T-helper 1 cell treated with Interleukin-12 subunit alpha and Interleukin-12 subunit beta and Interleukin-4 antibody, amounts not matched to agents 30 ng/mL and 1 ng/mL, for 36 hours (primary cell): Measurements from ENCODE around the gene MANEAL. TPM values are rescaled to one million over a fixed set of nuclear protein-coding genes. Genes with fewer than 3 reads are reported as not detected.

ENCODE experiments used
- intact Hi-C: fragments of 100-400 bp; cut with micrococcal nuclease; formaldehyde crosslinking; loops from one replicate; pipeline ENCODE4 v1.15.1; 2024
- total RNA-seq: library from RNA; stranded (reverse); gene quantifications from 2 replicates; pipeline ENCODE4 v1.2.3, GENCODE V29; 2022

Gene MANEAL
- total RNA-seq, 1 donor from 2014 or later = 3.7 TPM

- intact Hi-C loops = no loop called here
Measured at GRCh38 chr1:37782491-37782890, 11.2 kb upstream of the MANEAL start.

- intact Hi-C loops = no loop called here
Measured at GRCh38 chr1:37792943-37793686, 532 bp upstream of the MANEAL start.

DNA sequence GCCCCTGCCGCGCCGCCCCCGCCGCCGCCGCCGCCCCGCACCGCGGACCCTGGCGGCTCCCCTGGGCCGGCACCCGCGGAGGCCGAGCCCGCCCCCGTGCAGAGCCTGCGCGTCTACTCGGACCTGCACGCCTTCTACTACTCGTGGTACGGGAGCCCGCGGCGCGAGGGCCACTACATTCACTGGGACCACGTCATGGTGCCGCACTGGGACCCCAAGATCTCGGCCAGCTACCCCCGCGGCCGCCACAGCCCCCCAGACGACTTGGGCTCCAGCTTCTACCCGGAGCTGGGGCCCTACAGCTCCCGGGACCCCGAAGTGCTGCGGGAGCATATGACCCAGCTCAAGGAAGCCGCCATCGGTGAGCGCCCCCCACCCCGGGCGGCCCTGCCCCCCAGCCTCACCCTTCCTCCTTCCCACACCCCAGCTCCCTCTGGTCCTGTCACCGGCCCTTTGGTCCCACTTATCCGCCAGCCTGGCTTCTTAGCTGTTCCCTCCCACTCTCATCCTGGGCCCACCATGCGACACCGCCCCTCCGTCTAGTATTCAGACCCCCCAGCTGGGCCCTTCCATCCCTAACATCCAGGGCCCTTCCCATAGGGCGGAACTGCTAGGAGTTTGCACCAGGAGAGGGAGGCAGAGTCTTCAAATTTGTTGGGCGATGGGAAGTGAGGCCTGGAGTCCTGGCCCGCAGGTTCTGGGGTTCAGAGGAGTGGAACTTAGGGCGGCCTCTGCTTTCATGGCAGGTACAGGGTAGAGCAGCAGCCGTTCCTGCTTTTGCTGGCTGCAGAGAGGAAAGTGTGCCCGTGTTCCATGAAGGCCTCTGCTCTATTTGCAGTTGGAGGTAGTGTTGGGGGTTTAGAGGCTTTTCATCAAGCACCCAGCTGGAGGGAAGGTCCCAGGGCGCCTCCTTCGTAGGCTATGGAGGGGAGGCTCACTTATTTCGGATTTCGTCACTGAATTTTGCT lies 1.0 kb downstream of the MANEAL start:
- intact Hi-C loops = loop anchor here (2.0 kb wide), 1 partner anchor 14 kb away; the partner anchor contains the start of gene YRDC

DNA sequence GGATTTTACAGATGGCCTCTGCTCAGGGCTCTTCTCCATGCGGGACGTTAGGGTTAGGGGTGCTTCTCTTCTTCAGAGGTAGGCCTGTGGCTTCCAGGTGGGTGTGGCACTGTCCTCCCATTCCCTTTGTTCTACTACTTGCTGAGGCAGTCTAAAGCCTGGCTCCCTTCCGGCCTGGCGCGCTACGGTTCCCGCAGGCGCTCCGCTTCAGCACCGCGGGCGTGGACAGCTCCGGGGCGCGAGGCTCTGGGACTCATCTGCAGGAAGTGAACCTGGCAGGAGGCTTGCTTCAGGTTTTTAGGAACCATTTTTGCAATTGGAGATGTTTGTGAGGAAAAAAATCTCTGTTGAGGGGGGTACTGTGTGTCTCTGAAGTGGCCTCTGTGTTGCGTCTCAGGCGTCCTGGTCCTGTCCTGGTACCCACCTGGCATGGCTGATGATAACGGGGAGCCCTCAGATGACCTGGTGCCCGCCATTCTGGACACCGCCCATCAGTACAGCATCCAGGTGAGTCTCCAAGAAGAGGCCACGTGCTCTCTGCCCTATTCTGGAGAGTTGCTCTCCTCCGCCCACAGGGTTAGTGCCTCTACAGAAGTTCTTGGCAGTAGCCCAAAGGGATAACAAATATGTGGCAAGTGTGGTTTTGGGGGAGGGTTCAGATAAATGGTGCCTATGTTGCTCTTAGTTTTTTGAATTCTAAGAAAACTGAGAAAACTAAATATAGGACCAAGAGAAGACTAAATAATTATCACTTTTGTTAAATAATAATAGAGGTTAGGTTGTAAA lies 1.9 kb downstream of the MANEAL start:
- intact Hi-C loops = loop anchor here (2.0 kb wide), 1 partner anchor 13 kb away; the partner anchor contains the start of gene YRDC

- intact Hi-C loops = no loop called here
Measured at GRCh38 chr1:37797750-37798345, 4.2 kb downstream of the MANEAL start.

GRCh38 chr1:37802439-37802838 lies 8.8 kb downstream of the MANEAL start:
- intact Hi-C loops = no loop called here

DNA sequence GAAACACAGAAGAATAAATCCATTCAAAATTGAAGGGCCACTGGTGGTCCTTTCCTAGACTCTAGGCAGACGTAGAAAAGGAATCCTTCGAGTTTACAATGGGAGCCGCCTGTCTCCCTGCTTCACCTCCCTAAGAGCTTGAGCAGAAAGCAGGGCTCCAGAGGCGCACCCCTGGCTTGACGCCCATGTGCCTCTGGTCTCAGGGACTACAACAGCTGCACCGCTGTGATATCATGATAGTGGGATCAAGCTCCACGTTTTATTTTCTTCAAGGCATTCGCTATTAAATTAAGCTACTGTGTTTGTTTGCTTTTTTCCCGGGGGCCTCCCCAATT lies 13.5 kb downstream of the MANEAL start:
- intact Hi-C loops = loop anchor here (1.0 to 5.0 kb wide), 5 partner anchors 52 to 1420 kb away; partner anchors contain the start of genes CDCA8, MTF1, SF3A3 and SNIP1

DNA sequence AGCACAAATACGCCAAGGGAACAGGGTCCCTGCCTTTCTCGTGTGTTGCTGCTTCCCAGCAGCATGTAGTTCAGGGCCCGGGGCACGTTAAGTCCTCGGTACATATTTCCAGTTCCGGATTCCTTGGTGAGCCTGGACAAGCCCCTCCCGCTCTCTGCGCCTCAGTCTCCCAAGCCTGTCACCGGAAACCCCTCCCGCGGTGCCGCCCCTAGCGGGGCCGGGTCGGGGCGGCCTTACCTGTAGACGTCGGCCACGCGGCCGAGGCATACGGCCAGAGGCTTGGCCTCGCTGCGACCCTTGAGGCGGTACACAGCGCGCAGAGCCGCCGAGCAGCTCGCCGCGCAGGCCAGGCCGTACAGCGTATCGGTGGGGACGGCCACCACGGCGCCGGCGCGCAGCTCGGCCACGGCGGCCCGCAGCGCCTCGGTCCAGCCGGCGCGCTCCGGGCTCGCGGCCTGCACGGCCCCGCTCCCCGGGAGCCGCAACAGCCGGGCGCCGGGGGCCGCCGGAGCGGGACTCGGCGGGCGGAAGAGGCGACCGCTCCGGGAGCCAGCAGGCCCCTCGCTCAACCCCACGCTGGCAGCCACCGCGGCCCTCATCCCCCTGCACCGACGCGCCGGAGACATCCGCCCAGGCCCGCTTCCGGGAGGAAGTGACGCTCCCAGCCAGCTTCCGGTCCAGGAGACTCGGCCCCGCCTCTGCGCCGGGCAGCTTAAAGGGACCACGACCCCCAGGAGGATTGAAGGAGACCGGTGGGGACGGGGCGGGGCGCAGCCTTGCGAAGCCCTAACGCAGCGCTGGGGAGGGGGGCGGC lies 14.1 kb downstream of the MANEAL start, which contains the start of the genes C1orf122 and YRDC:
Gene C1orf122, plus strand, starts transcription at position 236 of the 814 bp plus-strand sequence. CDS start 615 bp downstream, outside the sequence.
Gene YRDC, minus strand, starts transcription at position 654 of the 814 bp plus-strand sequence. Its CDS starts 28 bp downstream, at position 626.
- intact Hi-C loops = loop anchor here (1.0 to 5.0 kb wide), 8 partner anchors 13 to 1420 kb away; partner anchors contain the start of genes CDCA8, MTF1, RRAGC and SF3A3

- intact Hi-C loops = loop anchor here (1.0 to 5.0 kb wide), 4 partner anchors 14 to 1421 kb away; partner anchors contain the start of genes RRAGC, STK40 and UTP11
Measured at GRCh38 chr1:37808369-37809319, 15.0 kb downstream of the MANEAL start.

- intact Hi-C loops = loop anchor here (2.0 to 5.0 kb wide), 6 partner anchors 15 to 1423 kb away; partner anchors contain the start of genes GNL2, STK40 and UTP11
Measured at GRCh38 chr1:37809942-37810341, 16.3 kb downstream of the MANEAL start.

DNA sequence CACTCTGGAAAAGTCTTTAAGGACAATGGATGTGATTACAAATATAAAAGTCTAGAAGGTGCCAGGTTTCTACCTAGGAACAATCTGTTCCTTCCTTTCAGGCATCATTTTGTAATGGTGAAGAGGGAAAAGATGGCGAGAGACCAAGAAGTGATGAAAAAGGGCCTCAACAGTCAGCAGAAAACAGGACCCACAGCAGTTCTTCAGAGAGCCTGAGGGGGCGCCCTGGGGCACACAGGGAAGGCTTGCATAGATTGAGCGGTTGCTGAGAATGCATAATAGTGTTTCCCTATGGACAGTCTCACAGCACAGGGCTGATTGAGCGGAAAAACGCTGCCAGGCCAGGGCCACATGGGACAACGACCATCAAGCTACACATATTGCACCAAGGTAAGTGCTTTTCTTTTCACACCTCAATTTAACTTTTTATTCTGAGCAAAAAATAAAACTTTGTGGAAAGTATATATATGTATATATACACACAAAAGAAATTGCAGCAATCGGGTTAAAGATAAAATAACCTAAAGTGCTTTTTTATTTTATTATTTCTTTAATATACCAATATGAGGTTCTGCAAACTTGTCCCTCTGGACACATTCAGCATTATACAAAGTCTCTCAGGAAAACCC lies 17.5 kb downstream of the MANEAL start:
- intact Hi-C loops = loop anchor here (1.0 to 2.0 kb wide), 8 partner anchors 40 to 332 kb away; partner anchors contain the start of genes GNL2, INPP5B and SF3A3

DNA sequence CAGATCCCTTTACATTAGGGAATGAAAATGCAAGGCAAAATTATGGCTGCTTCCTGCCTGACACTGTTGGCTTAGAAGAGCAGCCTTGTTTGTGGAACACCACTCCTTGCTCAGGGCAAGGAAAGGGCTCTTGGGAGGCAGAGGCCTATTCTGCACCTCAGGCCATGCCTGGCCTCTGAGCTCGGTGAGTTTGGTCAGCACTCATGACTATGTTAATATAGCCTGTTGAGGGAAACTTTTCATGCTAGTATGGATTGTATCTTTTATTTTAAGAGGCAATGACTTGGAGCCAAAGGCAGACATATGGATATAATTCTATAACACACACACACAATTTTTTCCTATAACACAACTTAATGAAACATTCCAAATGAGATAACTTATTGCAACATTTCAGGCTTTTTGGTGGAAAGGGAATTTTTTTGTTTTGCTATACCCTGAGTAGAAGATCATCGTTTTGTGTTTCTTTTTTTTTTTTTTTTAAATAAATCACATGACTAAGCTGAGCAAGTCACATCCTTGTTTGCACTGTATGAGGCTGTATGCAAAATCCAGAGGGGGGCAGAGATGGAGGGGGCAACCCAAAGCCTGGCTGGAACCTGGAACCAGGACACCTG lies 20.0 kb downstream of the MANEAL start:
- intact Hi-C loops = no loop called here

DNA sequence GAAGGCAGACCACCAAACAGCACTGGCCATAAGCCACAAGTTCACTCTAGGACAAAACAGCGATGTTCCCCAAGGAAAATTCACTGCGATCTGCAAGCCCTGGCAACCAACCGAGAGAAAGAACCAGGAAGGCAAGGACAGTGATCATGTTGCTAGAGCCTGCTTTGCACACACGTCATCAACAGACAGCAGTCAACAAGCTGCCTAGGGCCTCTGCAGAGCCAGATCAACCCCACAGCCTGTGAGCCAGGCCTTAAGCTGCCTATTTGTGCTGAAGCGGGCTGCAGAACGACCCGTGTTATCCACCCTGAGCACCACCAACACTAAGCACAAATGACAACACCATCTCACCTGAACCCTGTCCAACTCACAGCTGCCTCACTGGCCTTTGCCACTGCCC lies 20.6 kb downstream of the MANEAL start:
- intact Hi-C loops = no loop called here

DNA sequence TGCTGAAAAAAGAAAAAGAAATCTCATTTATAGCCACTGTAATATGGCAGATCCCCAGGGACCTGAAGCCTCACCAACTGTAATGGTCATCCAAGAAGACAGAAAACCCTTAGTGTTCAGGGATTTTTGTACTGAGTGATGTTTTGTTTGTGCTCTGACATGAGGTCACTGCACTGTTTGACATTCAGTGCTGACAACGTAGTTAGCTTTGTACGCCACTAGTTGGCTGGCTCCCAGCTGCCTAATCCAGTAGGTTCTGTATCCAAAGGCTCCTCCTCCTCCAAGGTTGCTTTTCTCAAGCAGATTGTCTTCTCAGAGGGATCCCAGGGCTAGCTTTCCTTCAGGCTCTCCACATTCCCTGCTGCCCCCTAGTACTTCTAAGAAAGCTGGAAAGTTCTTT lies 23.8 kb downstream of the MANEAL start:
- intact Hi-C loops = no loop called here

GRCh38 chr1:37821481-37821880 lies 27.8 kb downstream of the MANEAL start:
- intact Hi-C loops = no loop called here

- intact Hi-C loops = no loop called here
Measured at GRCh38 chr1:37822906-37823815, 29.5 kb downstream of the MANEAL start.
